H9 (cell line): Measurements from ENCODE around the gene DMKN. TPM values are rescaled to one million over a fixed set of nuclear protein-coding genes. Genes with fewer than 3 reads are reported as not detected.

Source experiments
- DNase-seq: peaks from one replicate; pipeline ENCODE4 v3.0.0-alpha.2; 2017
- H2AFZ ChIP-seq: one replicate; pipeline ENCODE4 v1.6.1; 2013; ENCODE audit warnings: mild to moderate bottlenecking, low read length, control low read depth, moderate library complexity
- H2AK5ac ChIP-seq: 2 replicates; pipeline ENCODE4 v1.6.1; 2013; ENCODE audit warnings: low read length, control low read depth, mixed read lengths; ENCODE audit not compliant: insufficient read length
- H2BK120ac ChIP-seq: one replicate; pipeline ENCODE4 v1.6.1; 2013; ENCODE audit warnings: low read depth, mild to moderate bottlenecking, low read length, control low read depth, inconsistent platforms; ENCODE audit not compliant: poor library complexity, severe bottlenecking
- H2BK12ac ChIP-seq: 2 replicates; pipeline ENCODE4 v1.6.1; 2013; ENCODE audit warnings: low read length, control low read depth, mixed read lengths, low read depth; ENCODE audit not compliant: insufficient read length
- H2BK15ac ChIP-seq: 2 replicates; pipeline ENCODE4 v1.6.1; 2013; ENCODE audit warnings: low read depth, low read length, control low read depth
- H2BK20ac ChIP-seq: one replicate; pipeline ENCODE4 v1.6.1; 2013; ENCODE audit warnings: low read depth, mild to moderate bottlenecking, low read length, control low read depth, inconsistent platforms; ENCODE audit not compliant: poor library complexity, severe bottlenecking
- H2BK5ac ChIP-seq: 2 replicates; pipeline ENCODE4 v1.6.1; 2013; ENCODE audit warnings: low read length, control low read depth, mixed read lengths; ENCODE audit not compliant: insufficient read length
- H3K14ac ChIP-seq: 2 replicates; pipeline ENCODE4 v1.6.1; 2013; ENCODE audit warnings: low read length, control low read depth; ENCODE audit not compliant: insufficient read depth
- H3K18ac ChIP-seq: 2 replicates; pipeline ENCODE4 v1.6.1; 2013; ENCODE audit warnings: low read depth, mild to moderate bottlenecking, mixed read lengths, low read length, control low read depth; ENCODE audit not compliant: insufficient read length
- H3K23ac ChIP-seq: 2 replicates; pipeline ENCODE4 v1.6.1; 2013; ENCODE audit warnings: low read length, control low read depth, mixed read lengths, low read depth; ENCODE audit not compliant: insufficient read length
- H3K23me2 ChIP-seq: 2 replicates; pipeline ENCODE4 v1.6.1; 2013; ENCODE audit warnings: low read depth, mild to moderate bottlenecking, mixed read lengths, low read length, control low read depth; ENCODE audit not compliant: insufficient read length, poor library complexity, severe bottlenecking
- H3K27ac ChIP-seq: 2 replicates; pipeline ENCODE4 v1.5.1; 2013; ENCODE audit warnings: low read length, control low read depth, mixed read lengths, low read depth; ENCODE audit not compliant: insufficient read length
- H3K27me3 ChIP-seq: 2 replicates; pipeline ENCODE4 v1.6.1; 2013; ENCODE audit warnings: low read length, control low read depth, inconsistent platforms; ENCODE audit not compliant: insufficient read depth
- H3K4ac ChIP-seq: 2 replicates; pipeline ENCODE4 v1.6.1; 2013; ENCODE audit warnings: low read depth, mild to moderate bottlenecking, control low read depth, inconsistent platforms, low read length, moderate library complexity
- H3K4me1 ChIP-seq: 2 replicates; pipeline ENCODE4 v1.6.1; 2013; ENCODE audit warnings: low read length, control low read depth, inconsistent platforms; ENCODE audit not compliant: insufficient read depth
- H3K4me2 ChIP-seq: 2 replicates; pipeline ENCODE4 v1.6.1; 2013; ENCODE audit warnings: low read length, control low read depth, mixed read lengths; ENCODE audit not compliant: insufficient read length, insufficient read depth
- H3K56ac ChIP-seq: 2 replicates; pipeline ENCODE4 v1.6.1; 2013; ENCODE audit warnings: low read depth, mild to moderate bottlenecking, mixed read lengths, low read length, control low read depth; ENCODE audit not compliant: insufficient read length
- H3K79me1 ChIP-seq: 2 replicates; pipeline ENCODE4 v1.6.1; 2013; ENCODE audit warnings: low read depth, mild to moderate bottlenecking, moderate library complexity, low read length, control low read depth, inconsistent platforms; ENCODE audit not compliant: insufficient read depth, poor library complexity, severe bottlenecking
- H3K79me2 ChIP-seq: 2 replicates; pipeline ENCODE4 v1.6.1; 2013; ENCODE audit warnings: low read length, control low read depth, inconsistent platforms; ENCODE audit not compliant: insufficient read depth
- H3K9ac ChIP-seq: 2 replicates; pipeline ENCODE4 v1.6.1; 2013; ENCODE audit warnings: low read length, control low read depth, mixed read lengths; ENCODE audit not compliant: insufficient read length; ENCODE audit errors: extremely low read depth
- H3K9me3 ChIP-seq: one replicate; pipeline ENCODE4 v1.6.1; 2013; ENCODE audit warnings: low read depth, low read length, inconsistent platforms; ENCODE audit not compliant: control insufficient read depth
- H3T11ph ChIP-seq: one replicate; pipeline ENCODE4 v1.6.1; 2013; ENCODE audit warnings: mild to moderate bottlenecking, low read length, control low read depth, inconsistent platforms
- H4K20me1 ChIP-seq: one replicate; pipeline ENCODE4 v1.6.1; 2013; ENCODE audit not compliant: control insufficient read depth, insufficient read length, insufficient read depth
- H4K5ac ChIP-seq: 2 replicates; pipeline ENCODE4 v1.6.1; 2013; ENCODE audit warnings: low read depth, mild to moderate bottlenecking, mixed read lengths, low read length, control low read depth; ENCODE audit not compliant: insufficient read length
- H4K8ac ChIP-seq: replicated peaks from 2 replicates; pipeline ENCODE4 v1.6.1; 2013; ENCODE audit warnings: low read length, control low read depth, mixed read lengths, low read depth; ENCODE audit not compliant: insufficient read length
- H4K91ac ChIP-seq: 2 replicates; pipeline ENCODE4 v1.6.1; 2013; ENCODE audit warnings: low read depth, mild to moderate bottlenecking, moderate library complexity, mixed read lengths, low read length, control low read depth; ENCODE audit not compliant: insufficient read length
- H3K27ac Mint-ChIP-seq, 3 experiments: 2 replicates in 2 of 3; 3 replicates in 1 of 3; pipeline ENCODE4 v1.8.0; 2020 to 2021; ENCODE audit warnings: mixed read lengths in 3 of 3, mild to moderate bottlenecking in 1 of 3, moderate library complexity in 1 of 3
- H3K27me3 Mint-ChIP-seq: 2 replicates; pipeline ENCODE4 v1.8.0; 2021; ENCODE audit warnings: low read depth, mild to moderate bottlenecking, moderate library complexity, mixed read lengths
- H3K36me3 Mint-ChIP-seq, 3 experiments: 2 replicates in 2 of 3; 3 replicates in 1 of 3; pipeline ENCODE4 v1.8.0; 2020 to 2021; ENCODE audit warnings: low read depth in 3 of 3, mixed read lengths in 3 of 3; ENCODE audit not compliant: insufficient read depth in 1 of 3
- H3K4me1 Mint-ChIP-seq, 2 experiments: 2 replicates each; pipeline ENCODE4 v1.8.0; 2020; ENCODE audit warnings: mixed read lengths in 2 of 2
- H3K4me3 Mint-ChIP-seq, 2 experiments: 2 replicates in 1 of 2; 3 replicates in 1 of 2; pipeline ENCODE4 v1.8.0; 2020 to 2021; ENCODE audit warnings: mild to moderate bottlenecking in 2 of 2, mixed read lengths in 2 of 2, moderate library complexity in 1 of 2
- H3K9me3 Mint-ChIP-seq, 2 experiments: 2 replicates in 1 of 2; 3 replicates in 1 of 2; pipeline ENCODE4 v1.8.0; 2020; ENCODE audit warnings: mild to moderate bottlenecking in 2 of 2, mixed read lengths in 2 of 2, moderate library complexity in 1 of 2
- WGBS: extraction: QIAGEN DNeasy Blood & Tissue Kit; methylation state at CpG from one replicate; pipeline ENCODE4 v1.1.7; 2013; ENCODE audit warnings: missing lambda C conversion rate, low lambda C conversion rate, mixed read lengths; ENCODE audit not compliant: insufficient read length; ENCODE audit errors: extremely low coverage; 5-methylcytosine and 5-hydroxymethylcytosine counted together
- total RNA-seq: library from RNA; stranded (reverse); gene quantifications from 2 replicates; pipeline ENCODE4 v1.2.1, GENCODE V29; 2021
- TF ChIP-seq, protein P1 (sequence below): fragments of 200-600 bp; sonication (generic); conservative IDR thresholded peaks from 3 replicates; pipeline ENCODE4 v1.8.0; 2021; ENCODE audit warnings: antibody characterized with exemption, mild to moderate bottlenecking

Gene DMKN
- total RNA-seq, 1 experiment from 2014 or later = 278 TPM

DNA sequence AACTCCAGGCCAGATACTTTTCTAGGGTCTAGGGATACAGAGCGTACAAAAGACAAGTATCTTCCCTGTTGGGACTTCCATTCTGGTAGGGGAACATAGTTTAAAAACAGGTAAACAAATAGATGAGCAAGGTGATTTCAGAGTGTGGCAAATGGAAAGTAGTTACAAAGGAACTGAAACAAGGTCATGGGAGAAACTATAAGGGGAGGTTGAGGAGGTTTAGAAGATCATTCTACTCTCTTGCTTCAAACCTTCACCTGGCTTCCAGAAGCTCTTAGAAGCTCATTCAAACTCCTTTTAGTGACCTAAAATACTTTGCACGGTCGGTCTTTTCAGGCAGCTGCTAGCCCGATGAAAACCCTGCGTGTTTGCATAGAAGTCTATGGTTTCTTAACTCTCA is 56.3 kb downstream of the DMKN start:
- H3K27ac Mint-ChIP-seq = no peak overlapping the region
- no peak overlapping the region for H3K27ac ChIP-seq

More for the DNA sequence above, 56.3 kb downstream of the DMKN start:
- Histone ChIP-seq H3K4me2 (no peak overlapping the region), H4K91ac (no peak overlapping the region), H3K23me2 (no peaks in the 10 kb centered on the region), H2AFZ (no peak overlapping the region), H4K8ac (no peak overlapping the region), H2BK12ac (no peak overlapping the region), H2AK5ac (no peak overlapping the region), H3K56ac (no peak overlapping the region), H3K9me3 (no peaks in the 10 kb centered on the region), H3K9ac (no peak overlapping the region), H2BK5ac (no peak overlapping the region), H4K5ac (no peak overlapping the region), H3K23ac (no peak overlapping the region), H3T11ph (no peak overlapping the region), H2BK20ac (no peak overlapping the region), H3K79me2 (no peaks in the 10 kb centered on the region), H3K27me3 (no peaks in the 10 kb centered on the region), H4K20me1 (no peaks in the 10 kb centered on the region), H3K14ac (no peak overlapping the region), H2BK120ac (no peak overlapping the region), H3K79me1 (no peaks in the 10 kb centered on the region), H2BK15ac (no peak overlapping the region), H3K4me1 (no peaks in the 10 kb centered on the region), H3K18ac (no peak overlapping the region), H3K4ac (no peak overlapping the region)
- DNase-seq = no peak
- Mint-ChIP-seq H3K36me3 (no peaks in the 10 kb centered on the region), H3K4me3 (no peak overlapping the region), H3K4me1 (peaks cover 5 to 8% of the 10 kb centered on the region in 2 experiments; a peak in 3 of 4 replicates), H3K27me3 (peaks cover 4% of the 10 kb centered on the region), H3K9me3 (no peaks in the 10 kb centered on the region)
- WGBS = no CpG with 5 or more reads among the region's 5 CpGs
- TF ChIP-seq, protein P1, sequence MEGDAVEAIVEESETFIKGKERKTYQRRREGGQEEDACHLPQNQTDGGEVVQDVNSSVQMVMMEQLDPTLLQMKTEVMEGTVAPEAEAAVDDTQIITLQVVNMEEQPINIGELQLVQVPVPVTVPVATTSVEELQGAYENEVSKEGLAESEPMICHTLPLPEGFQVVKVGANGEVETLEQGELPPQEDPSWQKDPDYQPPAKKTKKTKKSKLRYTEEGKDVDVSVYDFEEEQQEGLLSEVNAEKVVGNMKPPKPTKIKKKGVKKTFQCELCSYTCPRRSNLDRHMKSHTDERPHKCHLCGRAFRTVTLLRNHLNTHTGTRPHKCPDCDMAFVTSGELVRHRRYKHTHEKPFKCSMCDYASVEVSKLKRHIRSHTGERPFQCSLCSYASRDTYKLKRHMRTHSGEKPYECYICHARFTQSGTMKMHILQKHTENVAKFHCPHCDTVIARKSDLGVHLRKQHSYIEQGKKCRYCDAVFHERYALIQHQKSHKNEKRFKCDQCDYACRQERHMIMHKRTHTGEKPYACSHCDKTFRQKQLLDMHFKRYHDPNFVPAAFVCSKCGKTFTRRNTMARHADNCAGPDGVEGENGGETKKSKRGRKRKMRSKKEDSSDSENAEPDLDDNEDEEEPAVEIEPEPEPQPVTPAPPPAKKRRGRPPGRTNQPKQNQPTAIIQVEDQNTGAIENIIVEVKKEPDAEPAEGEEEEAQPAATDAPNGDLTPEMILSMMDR = no peak
